HPDE6-E6E7 (cell line): ENCODE measurements around the gene SERPINA9.
"Not testable (repeated sequence)": the region's sequence is repeated elsewhere in the genome, so short reads cannot be mapped to it uniquely, and the experiment has no call there.

Experiments
- DNase-seq: peaks from one replicate; pipeline ENCODE4 v3.0.0; 2011; ENCODE audit warnings: missing footprints; ENCODE audit errors: extremely low spot score

The SERPINA9 gene

GRCh38 chr14:94423453-94424056 lies 52.4 kb downstream of the SERPINA9 start:
- peak; percentile 54 for DNase-seq

- no peak for DNase-seq
Observed at GRCh38 chr14:94421316-94421715, 54.7 kb downstream of the SERPINA9 start.

- not testable (repeated sequence) for DNase-seq
Observed at GRCh38 chr14:94417497-94418205, 58.3 kb downstream of the SERPINA9 start.
